HG02884 (cell line): ENCODE measurements around the gene NT5E.
"Not testable (repeated sequence)": the region's sequence is repeated elsewhere in the genome, so short reads cannot be mapped to it uniquely, and the experiment has no call there.

Experiments
- ATAC-seq: cut with Tn5 transposase; IDR thresholded peaks from one replicate; pipeline ENCODE4 v1.9.1; 2021; ENCODE audit warnings: mild to moderate bottlenecking, moderate library complexity; ENCODE audit not compliant: unreplicated experiment

Gene NT5E

GRCh38 chr6:85484948-85485347 lies 35.1 kb downstream of the NT5E start:
- no peak for ATAC-seq

- no peak for ATAC-seq
These were observed 40.8 kb downstream of the NT5E start for GRCh38 chr6:85490516-85491248.

DNA sequence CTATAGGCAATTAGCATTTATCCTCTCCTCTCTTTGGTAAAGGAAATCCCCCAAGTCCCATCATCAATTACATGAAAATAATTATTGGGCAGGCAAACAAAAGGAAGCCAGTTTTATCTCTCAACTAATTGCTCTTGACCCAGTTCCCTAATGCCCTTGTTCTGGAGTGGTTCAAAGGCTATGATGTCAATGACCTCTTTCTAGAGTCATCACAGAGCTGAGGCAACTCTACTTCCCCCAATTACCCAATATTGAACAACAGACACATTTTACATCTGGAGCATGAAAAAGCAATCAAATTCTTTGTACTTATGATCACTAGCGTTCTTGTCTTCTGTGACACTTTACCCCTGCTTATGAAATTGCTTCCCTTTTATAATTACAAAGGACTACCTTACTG lies 43.5 kb downstream of the NT5E start:
- no peak for ATAC-seq

DNA sequence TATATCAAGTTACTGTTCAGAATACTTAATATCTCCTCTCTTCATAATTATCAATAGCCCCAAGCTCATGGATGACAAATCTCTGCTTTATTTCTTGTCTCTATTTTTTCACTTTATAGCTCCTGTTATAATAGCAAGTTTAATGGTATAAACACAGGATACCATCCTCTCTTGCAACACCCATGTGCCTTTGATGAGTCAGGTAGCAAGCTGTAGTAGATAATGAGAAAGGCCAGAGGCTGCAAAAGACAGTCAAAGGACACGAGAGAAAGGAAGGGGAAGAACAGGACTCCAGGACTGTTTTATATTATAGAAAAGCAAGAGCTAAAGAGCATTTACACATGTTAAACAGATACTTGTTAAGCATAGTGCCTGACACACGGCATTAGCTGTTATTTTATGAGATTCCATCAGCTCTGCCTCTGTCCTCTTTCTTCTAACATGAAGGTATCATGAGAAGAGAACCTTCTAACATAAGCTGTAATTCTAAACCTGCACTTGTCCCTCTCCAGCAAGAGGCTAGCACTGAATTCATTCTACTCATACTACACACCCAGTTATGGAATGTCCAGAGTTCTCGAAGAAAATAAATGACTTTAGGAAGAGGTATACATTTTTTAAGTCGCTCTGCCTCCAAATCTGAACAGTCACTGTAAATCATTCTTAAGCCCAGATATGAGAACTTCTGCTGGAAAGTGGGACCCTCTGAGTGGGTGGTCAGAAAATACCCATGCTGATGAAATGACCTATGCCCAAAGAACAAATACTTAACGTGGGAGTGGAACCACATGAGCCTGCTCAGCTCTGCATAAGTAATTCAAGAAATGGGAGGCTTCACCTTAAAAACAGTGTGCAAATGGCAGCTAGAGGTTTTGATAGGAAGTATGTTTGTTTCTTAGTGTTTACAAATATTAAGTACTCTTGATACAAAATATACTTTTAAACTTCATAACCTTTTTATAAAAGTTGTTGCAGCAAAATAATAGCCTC lies 45.0 kb downstream of the NT5E start:
- no peak for ATAC-seq

DNA sequence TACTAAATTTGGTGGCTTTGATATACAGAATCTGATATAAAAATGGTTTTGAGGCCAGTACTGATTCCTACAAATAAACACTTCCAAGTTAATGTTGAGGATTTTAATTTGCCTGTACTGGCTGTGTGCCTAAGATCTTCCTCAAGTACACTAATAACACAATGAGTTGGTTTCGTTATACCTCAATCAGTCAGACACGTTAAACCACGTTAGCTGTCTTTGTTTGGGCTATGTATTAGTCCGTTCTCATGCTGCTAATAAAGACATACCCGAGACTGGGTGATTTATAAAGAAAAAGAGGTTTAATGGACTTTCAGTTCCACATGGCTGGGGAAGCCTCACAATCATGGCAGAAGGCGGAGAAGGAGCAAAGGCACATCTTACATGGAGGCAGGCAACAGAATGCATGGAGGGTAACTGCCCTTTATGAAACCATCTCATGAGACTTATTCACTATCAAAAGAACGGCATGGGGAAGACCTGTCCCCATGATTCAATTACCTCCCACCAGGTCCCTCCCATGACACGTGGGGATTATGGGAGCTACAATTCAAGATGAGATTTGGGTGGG lies 46.2 kb downstream of the NT5E start:
- no peak for ATAC-seq

DNA sequence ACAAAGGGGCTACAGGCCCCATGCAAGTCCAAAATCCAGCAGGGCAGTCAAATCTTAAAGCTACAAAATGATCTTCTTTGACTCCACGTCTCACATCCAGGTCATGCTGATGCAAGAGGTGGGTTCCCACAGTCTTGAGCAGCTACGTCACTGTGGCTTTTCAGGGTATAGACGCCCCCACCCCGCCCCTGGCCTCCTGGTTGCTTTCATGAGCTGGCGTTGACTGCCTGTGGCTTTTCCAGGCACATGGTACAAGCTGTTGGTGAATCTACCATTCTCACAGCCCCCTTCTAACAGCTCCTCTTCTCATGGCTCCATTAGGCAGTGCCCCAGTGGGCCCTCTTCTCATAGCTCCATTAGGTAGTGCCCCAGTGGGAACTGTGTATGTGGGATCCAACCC lies 47.0 kb downstream of the NT5E start:
- no peak for ATAC-seq

GRCh38 chr6:85498596-85499258 lies 48.8 kb downstream of the NT5E start:
- no peak for ATAC-seq

DNA sequence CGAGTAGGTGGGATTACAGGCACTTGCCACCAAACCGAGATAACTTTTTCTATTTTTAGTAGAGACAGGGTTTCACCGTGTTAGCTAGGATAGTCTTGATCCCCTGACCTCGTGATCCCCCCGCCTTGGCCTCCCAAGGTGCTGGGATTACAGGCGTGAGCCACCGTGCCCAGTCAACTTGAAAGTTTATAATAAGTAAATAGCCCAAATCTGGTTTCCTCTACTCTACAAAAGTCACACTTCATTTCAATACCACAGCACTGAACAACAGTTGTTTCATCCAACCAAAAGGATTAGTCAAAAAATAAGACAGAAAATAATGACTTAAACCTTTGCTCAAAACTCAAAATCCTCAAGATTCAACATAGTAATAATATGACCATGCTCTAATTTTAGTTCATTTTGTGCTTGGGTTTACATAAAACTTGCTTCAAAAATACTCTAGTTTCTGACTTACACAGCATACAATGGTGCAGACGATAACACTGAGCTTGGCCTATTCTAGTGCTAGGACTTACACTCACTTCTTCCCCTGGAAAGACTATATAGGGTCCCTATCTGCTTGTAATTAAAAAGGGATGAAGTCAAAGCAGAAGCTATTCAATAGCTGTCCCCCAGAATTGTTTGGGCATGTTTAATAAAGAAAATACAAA lies 56.7 kb downstream of the NT5E start:
- peak; percentile 70 for ATAC-seq

DNA sequence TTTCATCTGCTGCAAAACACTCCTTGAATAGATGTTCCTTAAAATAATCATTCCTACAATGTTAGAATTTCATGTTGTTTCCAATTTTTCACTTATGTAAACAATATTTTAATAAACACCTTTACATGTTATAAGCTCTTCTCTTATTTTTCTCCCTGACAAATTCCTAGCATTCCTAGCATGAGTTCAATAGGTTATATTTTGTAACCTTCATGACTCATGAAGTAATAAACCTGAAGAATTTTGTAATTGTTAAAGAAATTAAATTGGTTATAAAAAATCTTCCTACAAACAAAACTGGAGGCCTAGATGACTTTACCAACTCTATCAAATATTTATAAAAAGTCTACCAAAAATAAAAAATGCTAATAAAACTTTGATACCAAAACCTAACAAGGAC lies 66.3 kb downstream of the NT5E start:
- no peak for ATAC-seq

GRCh38 chr6:85524281-85524680 lies 74.4 kb downstream of the NT5E start:
- not testable (repeated sequence) for ATAC-seq

DNA sequence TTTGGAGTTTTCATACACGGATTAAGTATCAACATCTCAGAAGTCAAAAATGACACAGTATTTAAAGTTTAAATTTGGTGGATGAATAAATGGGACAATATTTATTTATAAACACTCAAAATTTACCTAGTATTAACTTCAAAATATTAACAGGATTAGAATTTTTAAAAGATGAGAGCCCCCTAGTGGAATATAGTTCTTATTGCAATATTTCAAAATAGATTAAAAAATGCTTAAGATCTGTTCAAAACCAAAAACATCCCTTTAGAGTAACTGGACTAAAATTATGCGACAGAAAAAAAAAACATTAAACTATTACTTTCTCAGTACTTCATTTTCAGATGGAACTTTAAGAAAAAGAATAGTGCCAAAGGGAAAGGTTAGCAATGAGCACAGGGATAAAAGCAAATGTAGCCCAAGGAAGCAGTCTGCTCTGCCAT lies 87.2 kb downstream of the NT5E start:
- no peak for ATAC-seq

DNA sequence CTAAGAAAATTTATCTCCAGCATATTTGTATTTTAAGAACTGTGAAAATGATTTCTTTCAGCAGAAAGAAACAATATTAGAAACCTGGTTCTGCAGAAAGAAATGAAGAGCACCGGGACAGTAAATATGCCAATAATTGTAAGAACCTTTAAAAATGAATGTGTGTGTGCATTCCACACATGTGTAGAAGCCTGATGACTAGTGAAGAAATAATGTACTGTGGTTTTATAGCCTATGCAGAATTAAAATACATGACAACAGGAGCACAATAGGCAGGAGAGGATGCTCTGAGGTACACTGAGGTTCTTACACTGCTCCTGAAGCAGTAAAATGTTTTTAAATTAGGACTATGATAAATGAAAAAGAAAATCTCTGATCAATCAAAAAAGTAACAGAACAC lies 94.9 kb downstream of the NT5E start:
- ATAC-seq = no peak
